ENCODE data around the gene NR1D1.

The NR1D1 gene

GRCh38 chr17:40097931-40098845, 2.2 kb downstream of the NR1D1 start:
- no peak for ATAC-seq
- TF ChIP-seq ZNF565 (CRISPR knock-in tag; conservative IDR thresholded peaks at IDR 0.05; ENCODE audit: low read depth) (0 out of 2 replicates have a peak, but pooled peaks have one; percentile 41), ZFP30 (CRISPR knock-in tag; IDR thresholded peaks at IDR 0.05) (no peak)

GRCh38 chr17:40097087-40097486, 3.3 kb downstream of the NR1D1 start:
- TF ChIP-seq ARNTL (CRISPR knock-in tag; IDR thresholded peaks at IDR 0.05; ENCODE audit: borderline replicate concordance, low read depth) (no peak), CSRNP3 (CRISPR knock-in tag; IDR thresholded peaks at IDR 0.05) (no peak), CREB5 (CRISPR knock-in tag; IDR thresholded peaks at IDR 0.05; ENCODE audit: low read depth) (no peak), ESRRG (CRISPR knock-in tag; IDR thresholded peaks at IDR 0.05) (no peak), TCF4 (CRISPR knock-in tag; IDR thresholded peaks at IDR 0.05; ENCODE audit: borderline replicate concordance) (no peak), TSHZ2 (CRISPR knock-in tag; IDR thresholded peaks at IDR 0.05) (no peak), ZFP30 (CRISPR knock-in tag; IDR thresholded peaks at IDR 0.05) (no peak), GLIS3 (CRISPR knock-in tag; IDR thresholded peaks at IDR 0.05) (no peak), ZC3H10 (CRISPR knock-in tag; IDR thresholded peaks at IDR 0.05) (no peak), ZNF8 (CRISPR knock-in tag; IDR thresholded peaks at IDR 0.05) (no peak), ISL1 (CRISPR knock-in tag; IDR thresholded peaks at IDR 0.05) (no peak), TOX (CRISPR knock-in tag; IDR thresholded peaks at IDR 0.05; ENCODE audit: borderline replicate concordance) (no peak), PATZ1 (CRISPR knock-in tag; IDR thresholded peaks at IDR 0.05; ENCODE audit: borderline replicate concordance) (no peak), RARB (CRISPR knock-in tag; IDR thresholded peaks at IDR 0.05) (no peak), SNAI2 (CRISPR knock-in tag; IDR thresholded peaks at IDR 0.05) (no peak), CSDC2 (CRISPR knock-in tag; IDR thresholded peaks at IDR 0.05) (no peak), ZNF70 (CRISPR knock-in tag; IDR thresholded peaks at IDR 0.05) (no peak), POU6F1 (CRISPR knock-in tag; IDR thresholded peaks at IDR 0.05; ENCODE audit: borderline replicate concordance, low read depth) (no peak), ZNF565 (CRISPR knock-in tag; conservative IDR thresholded peaks at IDR 0.05; ENCODE audit: low read depth) (no peak)
- no peak for ATAC-seq
